ENCODE results near the gene KIF4B.

The KIF4B gene

GRCh38 chr5:155046591-155046990 lies 33.0 kb downstream of the KIF4B start:
- no peak overlapping the region for H3K4me3 ChIP-seq
- DNase-seq (ENCODE audit: low spot score), result no peak
- no peak for TF ChIP-seq CTCF (IDR thresholded peaks at IDR 0.05)
- H3K27ac ChIP-seq, result no peak overlapping the region

- no peak for DNase-seq (ENCODE audit: low spot score)
- H3K4me3 ChIP-seq, result no peak overlapping the region
- no peak overlapping the region for H3K27ac ChIP-seq
- no peak for TF ChIP-seq CTCF (IDR thresholded peaks at IDR 0.05)
These were observed 34.3 kb downstream of the KIF4B start for GRCh38 chr5:155047818-155048217.

- DNase-seq (ENCODE audit: low spot score), result no peak
- no peak for TF ChIP-seq CTCF (IDR thresholded peaks at IDR 0.05)
- Histone ChIP-seq H3K4me3 (no peak overlapping the region), H3K27ac (no peak overlapping the region)
These were observed 36.2 kb downstream of the KIF4B start for GRCh38 chr5:155049569-155050383.

- TF ChIP-seq CTCF (IDR thresholded peaks at IDR 0.05), result no peak
These were observed 36.9 kb downstream of the KIF4B start for GRCh38 chr5:155050384-155051019.

GRCh38 chr5:155052532-155052931 lies 39.0 kb downstream of the KIF4B start:
- H3K4me3 ChIP-seq, result no peak overlapping the region
- no peak for TF ChIP-seq CTCF (IDR thresholded peaks at IDR 0.05)
- DNase-seq (ENCODE audit: low spot score), result no peak
- no peak overlapping the region for H3K27ac ChIP-seq

More at GRCh38 chr5:155050384-155051019, 36.9 kb downstream of the KIF4B start:
- H3K27ac ChIP-seq, result no peak overlapping the region
- DNase-seq (ENCODE audit: low spot score), result no peak
- H3K4me3 ChIP-seq, result no peak overlapping the region

- no peak overlapping the region for H3K27ac ChIP-seq
- no peak for TF ChIP-seq CTCF (IDR thresholded peaks at IDR 0.05)
- no peak for DNase-seq (ENCODE audit: low spot score)
These were observed 39.9 kb downstream of the KIF4B start for GRCh38 chr5:155053501-155053900.

More at GRCh38 chr5:155053501-155053900, 39.9 kb downstream of the KIF4B start:
- no peak overlapping the region for H3K4me3 ChIP-seq

Data from coronary artery (tissue), 2 donors.